ENCODE data around the gene TMEM125. TPM values are rescaled to one million over a fixed set of nuclear protein-coding genes. Genes with fewer than 3 reads are reported as not detected.

TMEM125 gene
- total and polyA plus RNA-seq, 2 of the 4 experiments (the other 2 are of a cell fraction) = under 0.01 to 0.03 TPM

DNA sequence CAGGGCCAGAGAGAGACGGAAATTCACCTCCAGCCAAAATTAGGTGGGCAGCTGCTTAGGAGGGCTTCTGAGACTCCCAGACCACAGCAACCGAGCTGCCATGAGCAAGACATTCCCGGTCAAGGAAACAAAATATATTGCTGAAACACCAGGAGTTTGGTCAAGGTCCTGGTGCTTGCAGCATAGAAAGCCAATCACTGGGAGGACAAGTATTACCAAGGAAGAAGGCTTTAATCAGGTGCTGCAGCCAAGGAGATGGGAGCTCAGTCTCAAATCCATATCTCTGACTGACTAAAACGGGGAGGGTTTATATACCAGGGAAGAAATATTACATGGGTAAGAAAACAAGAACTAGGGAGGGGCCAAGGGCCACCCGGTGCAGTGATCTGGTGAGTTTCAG, 18.8 kb upstream of the TMEM125 start:
- no TSS peak for BruUV-seq (replicated peaks)
- intact Hi-C loops (cut with micrococcal nuclease) = no loop called here
- Histone ChIP-seq H2AK9ac (replicated peaks; ENCODE audit: low read depth, low read length, poor library complexity) (no peak overlapping the region), H3K9ac (ENCODE audit: low read depth, low read length) (no peak overlapping the region), H2BK20ac (ENCODE audit: low read depth, low read length) (no peak overlapping the region), H4K91ac (ENCODE audit: insufficient read depth, low read depth, low read length) (no peak overlapping the region), H2AK5ac (ENCODE audit: low read depth, low read length) (no peak overlapping the region), H3K4me2 (ENCODE audit: low read depth, low read length) (no peak overlapping the region), H3K79me1 (ENCODE audit: low read depth in 1 of 2, low read length in 2 of 2) (no peaks in the 10 kb centered on the region), H3K4ac (ENCODE audit: low read depth, low read length) (no peak overlapping the region), H3K9me3 (ENCODE audit: control insufficient read depth, insufficient read depth, low read length) (peaks cover 11% of the 10 kb centered on the region), H3K27ac (ENCODE audit: insufficient read depth, low read length) (no peak overlapping the region), H3K4me1 (ENCODE audit: control insufficient read depth, insufficient read depth, low read length) (no peaks in the 10 kb centered on the region), H2BK15ac (ENCODE audit: low read depth, low read length) (no peak overlapping the region), H3K36me3 (ENCODE audit: control insufficient read depth, insufficient read depth, low read length) (no peaks in the 10 kb centered on the region), H3K9me1 (ENCODE audit: insufficient read depth, low read length) (no peaks in the 10 kb centered on the region), H3K14ac (replicated peaks; ENCODE audit: low read depth, low read length) (no peak overlapping the region), H3K4me3 (ENCODE audit: insufficient read depth, low read depth, low read length) (no peak overlapping the region), H3K23ac (ENCODE audit: low read depth, low read length) (no peak overlapping the region), H3K27me3 (ENCODE audit: control insufficient read depth, insufficient read depth, low read length) (peaks cover 38% of the 10 kb centered on the region), H4K5ac (ENCODE audit: low read depth, low read length) (no peak overlapping the region), H4K8ac (ENCODE audit: low read depth in 2 of 2, low read length in 2 of 2) (no peak overlapping the region), H2AFZ (replicated peaks; ENCODE audit: low read length, poor library complexity) (no peak overlapping the region), H2BK120ac (ENCODE audit: low read depth, low read length) (no peak overlapping the region), H4K20me1 (ENCODE audit: insufficient read depth, low read length) (no peaks in the 10 kb centered on the region), H3K56ac (ENCODE audit: extremely low read depth, insufficient read depth, low read length) (no peak overlapping the region), H2BK5ac (ENCODE audit: low read depth, low read length, poor library complexity, severe bottlenecking) (no peak overlapping the region), H3K18ac (ENCODE audit: low read depth, low read length) (no peak overlapping the region)
- ChIA-PET POLR2A (ENCODE audit: unreplicated experiment) (interaction anchor here (0.6 kb wide), 1 partner anchor 178 kb away, joined by 5 read pairs; no protein-coding TSS in a partner anchor), CTCF (no interaction called here)
- DNase-seq = no peak
- in situ Hi-C loops (cut with MboI; ENCODE audit: low sequenced_read_pairs) = no loop called here
- 80% methylated on average over 1 of the region's 5 CpGs; no CpG with 5 or more reads in 1 of the 2 experiments for WGBS, 2 experiments (ENCODE audit: extremely low coverage in 2 of 2, insufficient read length in 1 of 2)
- dilution Hi-C loops (cut with HindIII; ENCODE audit: low sequenced_read_pairs, unreplicated experiment) = no loop called here
- TF ChIP-seq CHD1 (IDR thresholded peaks at IDR 0.05; ENCODE audit: low read depth, low read length) = no peak
- TF ChIP-seq CEBPB (IDR thresholded peaks at IDR 0.05; ENCODE audit: low read depth, low read length) = no peak
- TF ChIP-seq RCOR1 (IDR thresholded peaks at IDR 0.05; ENCODE audit: insufficient replicate concordance, low read length) = no peak
- TF ChIP-seq NFE2L2 (IDR thresholded peaks at IDR 0.05; ENCODE audit: low read depth, low read length) = no peak
- no peak for TF ChIP-seq CTCF (conservative IDR thresholded peaks at IDR 0.05; ENCODE audit: low read depth, low read length)
- no peak for TF ChIP-seq ELK1 (IDR thresholded peaks at IDR 0.05; ENCODE audit: borderline replicate concordance, low read depth, low read length)
- TF ChIP-seq MXI1 (IDR thresholded peaks at IDR 0.05; ENCODE audit: borderline replicate concordance, low read depth, low read length) = no peak
- no peak for TF ChIP-seq USF2 (IDR thresholded peaks at IDR 0.05; ENCODE audit: low read depth, low read length)
- TF ChIP-seq MAFK (IDR thresholded peaks at IDR 0.05; ENCODE audit: low read depth, low read length) = no peak
- no peak for TF ChIP-seq SMC3 (IDR thresholded peaks at IDR 0.05; ENCODE audit: low read depth, low read length)
- TF ChIP-seq FOS (IDR thresholded peaks at IDR 0.05; ENCODE audit: low read depth, low read length) = no peak
- no peak for TF ChIP-seq BHLHE40 (IDR thresholded peaks at IDR 0.05; ENCODE audit: low read depth, low read length)
- no peak for TF ChIP-seq MAZ (IDR thresholded peaks at IDR 0.05; ENCODE audit: borderline replicate concordance, low read depth, low read length)
- no peak for TF ChIP-seq POLR2A (IDR thresholded peaks at IDR 0.05; ENCODE audit: low read depth, low read length)
- no peak for TF ChIP-seq RFX5 (IDR thresholded peaks at IDR 0.05; ENCODE audit: low read depth, low read length)
- no peak for TF ChIP-seq RAD21 (IDR thresholded peaks at IDR 0.05; ENCODE audit: low read length)
- ATAC-seq (ENCODE audit: low read depth) = no peak

Measured in IMR-90 (cell line).